ENCODE data around the gene PTPA.

PTPA gene

GRCh38 chr9:129174724-129175514 is 63.7 kb downstream of the PTPA start:
- Histone ChIP-seq H3K4me3 (ENCODE audit: low read depth, low read length) (peak overlapping the region; percentile 43), H3K36me3 (ENCODE audit: control insufficient read depth in 2 of 2, insufficient read depth in 1 of 2, low read length in 2 of 2) (no peaks in the 10 kb centered on the region), H3K9me3 (ENCODE audit: control insufficient read depth, insufficient read depth, low read depth, low read length) (no peaks in the 10 kb centered on the region), H3K4me1 (ENCODE audit: control insufficient read depth, insufficient read depth, low read length) (peaks cover 7% of the 10 kb centered on the region), H3K27ac (ENCODE audit: extremely low read depth, low read depth, low read length) (peak overlapping the region; percentile 81)
- POLR2A ChIA-PET, result interaction anchor here (0.6 to 4.0 kb wide), 24 partner anchors 8 to 889 kb away, joined by 3 to 42 read pairs (median 5); partner anchors contain the start of genes NTMT1 and URM1
- CTCF ChIA-PET, result interaction anchor here (0.6 to 8.6 kb wide), 24 partner anchors 9 to 551 kb away, joined by 3 to 104 read pairs (median 6); partner anchors contain the start of gene PTPA
- TF ChIP-seq ZNF677 (tag by site-specific recombination; IDR thresholded peaks at IDR 0.05), result no peak
- TF ChIP-seq EGR2 (tag by site-specific recombination; IDR thresholded peaks at IDR 0.05; ENCODE audit: low read depth), result peak; percentile 65
- TF ChIP-seq, protein P1, sequence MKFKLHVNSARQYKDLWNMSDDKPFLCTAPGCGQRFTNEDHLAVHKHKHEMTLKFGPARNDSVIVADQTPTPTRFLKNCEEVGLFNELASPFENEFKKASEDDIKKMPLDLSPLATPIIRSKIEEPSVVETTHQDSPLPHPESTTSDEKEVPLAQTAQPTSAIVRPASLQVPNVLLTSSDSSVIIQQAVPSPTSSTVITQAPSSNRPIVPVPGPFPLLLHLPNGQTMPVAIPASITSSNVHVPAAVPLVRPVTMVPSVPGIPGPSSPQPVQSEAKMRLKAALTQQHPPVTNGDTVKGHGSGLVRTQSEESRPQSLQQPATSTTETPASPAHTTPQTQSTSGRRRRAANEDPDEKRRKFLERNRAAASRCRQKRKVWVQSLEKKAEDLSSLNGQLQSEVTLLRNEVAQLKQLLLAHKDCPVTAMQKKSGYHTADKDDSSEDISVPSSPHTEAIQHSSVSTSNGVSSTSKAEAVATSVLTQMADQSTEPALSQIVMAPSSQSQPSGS (tag by site-specific recombination; IDR thresholded peaks at IDR 0.05; ENCODE audit: low read depth), result peak; percentile 55; the same call in 1 of the 2 replicates
- no peak for TF ChIP-seq ZNF391 (tag by site-specific recombination; IDR thresholded peaks at IDR 0.05; ENCODE audit: borderline replicate concordance, low read depth)
- TF ChIP-seq ZNF302 (tag by site-specific recombination; IDR thresholded peaks at IDR 0.05; ENCODE audit: low read depth), result no peak
- no peak for TF ChIP-seq KLF1 (tag by site-specific recombination; IDR thresholded peaks at IDR 0.05)
- TF ChIP-seq REPIN1 (tag by site-specific recombination; IDR thresholded peaks at IDR 0.05; ENCODE audit: low read depth), result no peak
- TF ChIP-seq, protein P2, sequence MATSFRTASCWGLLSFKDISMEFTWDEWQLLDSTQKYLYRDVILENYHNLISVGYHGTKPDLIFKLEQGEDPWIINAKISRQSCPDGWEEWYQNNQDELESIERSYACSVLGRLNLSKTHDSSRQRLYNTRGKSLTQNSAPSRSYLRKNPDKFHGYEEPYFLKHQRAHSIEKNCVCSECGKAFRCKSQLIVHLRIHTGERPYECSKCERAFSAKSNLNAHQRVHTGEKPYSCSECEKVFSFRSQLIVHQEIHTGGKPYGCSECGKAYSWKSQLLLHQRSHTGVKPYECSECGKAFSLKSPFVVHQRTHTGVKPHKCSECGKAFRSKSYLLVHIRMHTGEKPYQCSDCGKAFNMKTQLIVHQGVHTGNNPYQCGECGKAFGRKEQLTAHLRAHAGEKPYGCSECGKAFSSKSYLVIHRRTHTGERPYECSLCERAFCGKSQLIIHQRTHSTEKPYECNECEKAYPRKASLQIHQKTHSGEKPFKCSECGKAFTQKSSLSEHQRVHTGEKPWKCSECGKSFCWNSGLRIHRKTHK (tag by site-specific recombination; IDR thresholded peaks at IDR 0.05), result no peak
- TF ChIP-seq ZNF223 (tag by site-specific recombination; IDR thresholded peaks at IDR 0.05), result no peak
- TF ChIP-seq ELK4 (IDR thresholded peaks at IDR 0.05; ENCODE audit: borderline replicate concordance, low read depth, low read length), result no peak
- TF ChIP-seq ZNF169 (tag by site-specific recombination; IDR thresholded peaks at IDR 0.05), result no peak
- TF ChIP-seq GLIS2 (tag by site-specific recombination; IDR thresholded peaks at IDR 0.05), result peak; percentile 92
- peak; percentile 68; the same call in 1 of the 2 replicates for TF ChIP-seq ZSCAN30 (tag by site-specific recombination; IDR thresholded peaks at IDR 0.05)
- no peak for TF ChIP-seq TCF7L2 (IDR thresholded peaks at IDR 0.05; ENCODE audit: borderline replicate concordance, low read depth, low read length)
- peak; percentile 54; the same call in 1 of the 2 replicates for TF ChIP-seq ZNF24 (tag by site-specific recombination; IDR thresholded peaks at IDR 0.05)
- TF ChIP-seq ZBTB26 (tag by site-specific recombination; optimal IDR thresholded peaks at IDR 0.05), result peak; percentile 89
- peak; percentile 94 for TF ChIP-seq ZNF341 (tag by site-specific recombination; IDR thresholded peaks at IDR 0.05; ENCODE audit: low read depth)
- no peak for TF ChIP-seq ZNF2 (tag by site-specific recombination; IDR thresholded peaks at IDR 0.05)
- TF ChIP-seq YY2 (tag by site-specific recombination; IDR thresholded peaks at IDR 0.05), result no peak
- no peak for TF ChIP-seq ZNF571 (tag by site-specific recombination; IDR thresholded peaks at IDR 0.05)
- peak; percentile 90 for TF ChIP-seq WT1 (tag by site-specific recombination; IDR thresholded peaks at IDR 0.05)
- no peak for TF ChIP-seq HOXA7 (CRISPR knock-in tag; IDR thresholded peaks at IDR 0.05; ENCODE audit: borderline replicate concordance)
- TF ChIP-seq ZBTB48 (tag by site-specific recombination; IDR thresholded peaks at IDR 0.05), result 0 out of 2 replicates have a peak, but pooled peaks have one; percentile 38
- TF ChIP-seq GLI2 (tag by site-specific recombination; IDR thresholded peaks at IDR 0.05; ENCODE audit: borderline replicate concordance, low read depth), result no peak
- TF ChIP-seq, protein P3, sequence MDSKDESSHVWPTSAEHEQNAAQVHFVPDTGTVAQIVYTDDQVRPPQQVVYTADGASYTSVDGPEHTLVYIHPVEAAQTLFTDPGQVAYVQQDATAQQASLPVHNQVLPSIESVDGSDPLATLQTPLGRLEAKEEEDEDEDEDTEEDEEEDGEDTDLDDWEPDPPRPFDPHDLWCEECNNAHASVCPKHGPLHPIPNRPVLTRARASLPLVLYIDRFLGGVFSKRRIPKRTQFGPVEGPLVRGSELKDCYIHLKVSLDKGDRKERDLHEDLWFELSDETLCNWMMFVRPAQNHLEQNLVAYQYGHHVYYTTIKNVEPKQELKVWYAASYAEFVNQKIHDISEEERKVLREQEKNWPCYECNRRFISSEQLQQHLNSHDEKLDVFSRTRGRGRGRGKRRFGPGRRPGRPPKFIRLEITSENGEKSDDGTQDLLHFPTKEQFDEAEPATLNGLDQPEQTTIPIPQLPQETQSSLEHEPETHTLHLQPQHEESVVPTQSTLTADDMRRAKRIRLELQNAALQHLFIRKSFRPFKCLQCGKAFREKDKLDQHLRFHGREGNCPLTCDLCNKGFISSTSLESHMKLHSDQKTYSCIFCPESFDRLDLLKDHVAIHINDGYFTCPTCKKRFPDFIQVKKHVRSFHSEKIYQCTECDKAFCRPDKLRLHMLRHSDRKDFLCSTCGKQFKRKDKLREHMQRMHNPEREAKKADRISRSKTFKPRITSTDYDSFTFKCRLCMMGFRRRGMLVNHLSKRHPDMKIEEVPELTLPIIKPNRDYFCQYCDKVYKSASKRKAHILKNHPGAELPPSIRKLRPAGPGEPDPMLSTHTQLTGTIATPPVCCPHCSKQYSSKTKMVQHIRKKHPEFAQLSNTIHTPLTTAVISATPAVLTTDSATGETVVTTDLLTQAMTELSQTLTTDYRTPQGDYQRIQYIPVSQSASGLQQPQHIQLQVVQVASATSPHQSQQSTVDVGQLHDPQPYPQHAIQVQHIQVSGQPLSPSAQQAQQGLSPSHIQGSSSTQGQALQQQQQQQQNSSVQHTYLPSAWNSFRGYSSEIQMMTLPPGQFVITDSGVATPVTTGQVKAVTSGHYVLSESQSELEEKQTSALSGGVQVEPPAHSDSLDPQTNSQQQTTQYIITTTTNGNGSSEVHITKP (tag by site-specific recombination; IDR thresholded peaks at IDR 0.05), result peak; percentile 92
- no peak for TF ChIP-seq ZNF501 (tag by site-specific recombination; IDR thresholded peaks at IDR 0.05)
- no peak for TF ChIP-seq ZNF404 (tag by site-specific recombination; IDR thresholded peaks at IDR 0.05)

All from HEK293 (cell line).